Muscle of leg (tissue), 11 donors: ENCODE data around the gene DLGAP1. TPM values are rescaled to one million over a fixed set of nuclear protein-coding genes. Genes with fewer than 3 reads are reported as not detected.
"Not testable (repeated sequence)": the region's sequence is repeated elsewhere in the genome, so short reads cannot be mapped to it uniquely, and the experiment has no call there.

Source experiments
- DNase-seq: peaks from one replicate; pipeline ENCODE4 v3.0.0; 2013
- H3K27ac ChIP-seq: one replicate; pipeline ENCODE4 v1.5.1; 2013; ENCODE audit warnings: mild to moderate bottlenecking, low read length, control low read depth
- H3K27me3 ChIP-seq: one replicate; pipeline ENCODE4 v1.6.1; 2013; ENCODE audit warnings: low read length; ENCODE audit not compliant: control insufficient read depth, insufficient read depth
- H3K36me3 ChIP-seq: one replicate; pipeline ENCODE4 v1.6.1; 2013; ENCODE audit warnings: low read length; ENCODE audit not compliant: control insufficient read depth, insufficient read depth
- H3K4me1 ChIP-seq: one replicate; pipeline ENCODE4 v1.6.1; 2013; ENCODE audit warnings: low read length; ENCODE audit not compliant: control insufficient read depth, insufficient read depth
- H3K4me3 ChIP-seq: one replicate; pipeline ENCODE4 v1.5.1; 2013; ENCODE audit warnings: low read length, control low read depth
- H3K9me3 ChIP-seq: replicated peaks from 2 replicates; pipeline ENCODE4 v1.6.1; 2013; ENCODE audit warnings: low read depth, low read length; ENCODE audit not compliant: control insufficient read depth
- WGBS: methylation state at CpG from one replicate; pipeline ENCODE4 v1.1.5; 2013; ENCODE audit warnings: missing lambda C conversion rate; ENCODE audit not compliant: insufficient coverage; 5-methylcytosine and 5-hydroxymethylcytosine counted together
- polyA plus RNA-seq, 8 donors: library from polyadenylated mRNA; unstranded; fragments of 120-200 nt; gene quantifications; one replicate each; pipeline versions ENCODE4 v1.2.1 to v1.2.3, GENCODE V29; 2013; ENCODE audit warnings: inconsistent platforms in 1 of 8, low replicate concordance in 1 of 8; ENCODE audit not compliant: insufficient read length in 8 of 8, insufficient read depth in 1 of 8
- total RNA-seq: library from RNA; stranded (reverse); fragments of 120-200 nt; gene quantifications from one replicate; pipeline ENCODE4 v1.2.4, GENCODE V29; 2013

The DLGAP1 gene
- total and polyA plus RNA-seq, 9 donors = 0.87 to 3.1 (median 1.8) TPM

GRCh38 chr18:3652380-3653262, 802.5 kb downstream of the DLGAP1 start:
- Histone ChIP-seq H3K27me3 (no peaks in the 10 kb centered on the region), H3K9me3 (no peaks in the 10 kb centered on the region), H3K36me3 (no peaks in the 10 kb centered on the region), H3K4me3 (no peak overlapping the region), H3K4me1 (peaks cover 3% of the 10 kb centered on the region), H3K27ac (no peak overlapping the region)
- peak; percentile 69 for DNase-seq
- WGBS = 54% methylated on average over 4 of the region's 13 CpGs

GRCh38 chr18:3651266-3651665, 803.8 kb downstream of the DLGAP1 start:
- Histone ChIP-seq H3K9me3 (no peaks in the 10 kb centered on the region), H3K27me3 (no peaks in the 10 kb centered on the region), H3K4me3 (no peak overlapping the region), H3K27ac (no peak overlapping the region), H3K36me3 (no peaks in the 10 kb centered on the region), H3K4me1 (peaks cover 3% of the 10 kb centered on the region)
- 86% methylated on average over 5 of the region's 9 CpGs for WGBS
- no peak for DNase-seq

GRCh38 chr18:3650521-3651042, 804.5 kb downstream of the DLGAP1 start:
- not testable (repeated sequence) for H3K9me3 ChIP-seq, H3K36me3 ChIP-seq, H3K27ac ChIP-seq, DNase-seq, H3K4me1 ChIP-seq, H3K27me3 ChIP-seq, H3K4me3 ChIP-seq
- 91% methylated on average over 5 of the region's 9 CpGs for WGBS

- Histone ChIP-seq H3K4me3 (no peak overlapping the region), H3K27ac (no peak overlapping the region), H3K36me3 (no peaks in the 10 kb centered on the region), H3K4me1 (peaks cover 3% of the 10 kb centered on the region), H3K27me3 (no peaks in the 10 kb centered on the region), H3K9me3 (no peaks in the 10 kb centered on the region)
- WGBS = no CpG with 5 or more reads among the region's 8 CpGs
- DNase-seq = no peak
Measured at GRCh38 chr18:3649633-3650426, 805.3 kb downstream of the DLGAP1 start.

GRCh38 chr18:3649135-3649632, 805.9 kb downstream of the DLGAP1 start:
- 83% methylated on average over 4 of the region's 6 CpGs for WGBS
- no peak overlapping the region for H3K27ac ChIP-seq
- peaks cover 3% of the 10 kb centered on the region for H3K4me1 ChIP-seq

GRCh38 chr18:3648641-3649040, 806.5 kb downstream of the DLGAP1 start:
- DNase-seq = no peak
- WGBS = no CpG with 5 or more reads among the region's 2 CpGs
- Histone ChIP-seq H3K36me3 (no peaks in the 10 kb centered on the region), H3K4me3 (no peak overlapping the region), H3K4me1 (peaks cover 3% of the 10 kb centered on the region), H3K27ac (no peak overlapping the region), H3K9me3 (no peaks in the 10 kb centered on the region), H3K27me3 (no peaks in the 10 kb centered on the region)

More at GRCh38 chr18:3649135-3649632, 805.9 kb downstream of the DLGAP1 start:
- H3K9me3 ChIP-seq = no peaks in the 10 kb centered on the region
- no peaks in the 10 kb centered on the region for H3K36me3 ChIP-seq
- DNase-seq = no peak
- H3K27me3 ChIP-seq = no peaks in the 10 kb centered on the region
- H3K4me3 ChIP-seq = no peak overlapping the region

GRCh38 chr18:3648200-3648599, 806.9 kb downstream of the DLGAP1 start:
- Histone ChIP-seq H3K9me3 (no peaks in the 10 kb centered on the region), H3K27me3 (no peaks in the 10 kb centered on the region), H3K4me1 (peaks cover 3% of the 10 kb centered on the region), H3K4me3 (no peak overlapping the region), H3K27ac (no peak overlapping the region), H3K36me3 (no peaks in the 10 kb centered on the region)
- WGBS = 83% methylated on average over 1 of the region's 6 CpGs
- no peak for DNase-seq

- no peaks in the 10 kb centered on the region for H3K36me3 ChIP-seq
- no peak for DNase-seq
- H3K9me3 ChIP-seq = no peaks in the 10 kb centered on the region
- WGBS = 20% methylated on average over 1 of the region's 4 CpGs
- peaks cover under 1% of the 10 kb centered on the region for H3K4me1 ChIP-seq
- no peak overlapping the region for H3K4me3 ChIP-seq
- H3K27ac ChIP-seq = no peak overlapping the region
- no peaks in the 10 kb centered on the region for H3K27me3 ChIP-seq
Measured at GRCh38 chr18:3647636-3648035, 807.5 kb downstream of the DLGAP1 start.

- no peak for DNase-seq
- WGBS = 100% methylated on average over 1 of the region's 5 CpGs
Measured at GRCh38 chr18:3645384-3646156, 809.5 kb downstream of the DLGAP1 start.

More at GRCh38 chr18:3645384-3646156, 809.5 kb downstream of the DLGAP1 start:
- no peak overlapping the region for H3K4me3 ChIP-seq
- no peaks in the 10 kb centered on the region for H3K36me3 ChIP-seq
- no peak overlapping the region for H3K27ac ChIP-seq
- H3K4me1 ChIP-seq = no peaks in the 10 kb centered on the region
- no peaks in the 10 kb centered on the region for H3K27me3 ChIP-seq
- H3K9me3 ChIP-seq = no peaks in the 10 kb centered on the region
